ENCODE measurements around the gene MMP24OS.

The MMP24OS gene

DNA sequence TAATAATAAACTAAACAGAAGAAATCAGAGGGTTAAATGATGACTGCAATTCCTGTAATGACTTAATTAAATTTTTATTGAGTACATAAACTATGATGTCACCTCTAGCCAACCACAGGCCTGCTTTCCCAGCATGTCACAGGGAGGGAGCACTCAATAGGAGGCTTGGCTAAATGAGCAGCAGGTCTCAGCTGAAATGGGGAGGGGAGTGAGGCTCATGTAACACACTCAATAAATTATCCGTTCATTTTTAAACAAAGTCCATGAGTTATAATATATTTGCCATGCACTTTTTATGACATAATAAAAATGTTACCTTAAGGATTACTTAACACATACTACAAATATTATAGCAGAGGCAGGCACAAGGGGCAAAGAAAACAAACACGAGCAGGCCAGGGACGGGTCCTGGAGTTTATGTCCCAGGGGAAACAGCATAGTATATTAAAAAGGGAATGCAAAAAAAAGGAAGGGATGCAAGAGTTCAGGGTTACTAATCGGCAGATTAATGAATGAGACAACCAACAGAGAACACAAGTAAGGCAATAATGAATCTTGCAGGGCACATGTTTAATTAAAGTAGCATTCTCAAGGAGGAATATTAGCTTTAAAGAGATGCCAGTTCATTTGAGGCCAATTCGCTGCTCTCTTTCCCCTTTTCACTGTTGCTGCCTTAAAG, 41.4 kb upstream of the MMP24OS start:
- H3K9ac ChIP-seq (ENCODE audit: low read depth, low read length, poor library complexity): no peak overlapping the region
- no peak overlapping the region for H3K14ac ChIP-seq (ENCODE audit: low read length)
- no peak overlapping the region for H2AFZ ChIP-seq (ENCODE audit: low read length)
- no CpG with 5 or more reads among the region's 5 CpGs for WGBS, 2 donors (ENCODE audit: extremely low coverage in 2 of 2, insufficient read length in 2 of 2, insufficient replicate concordance in 1 of 2)
- peaks cover 2 to 12% of the 10 kb centered on the region in 2 donors for H3K4me1 ChIP-seq (ENCODE audit: control insufficient read depth in 2 of 2, insufficient read depth in 1 of 2, low read depth in 1 of 2, low read length in 2 of 2)
- no peak for DNase-seq (ENCODE audit: low spot score)
- no peak overlapping the region for H3K4me2 ChIP-seq (ENCODE audit: insufficient read depth, low read length, poor library complexity, severe bottlenecking)
- no peak overlapping the region for H2BK12ac ChIP-seq (ENCODE audit: low read length)
- no peak overlapping the region for H3K23ac ChIP-seq (ENCODE audit: low read depth, low read length, poor library complexity)
- no peak overlapping the region for H3K27ac ChIP-seq (replicated peaks; ENCODE audit: low read length)
- no peak overlapping the region for H3K4me3 ChIP-seq (ENCODE audit: low read length in 2 of 2)
- H3K36me3 ChIP-seq (replicated peaks in 1 of 2; ENCODE audit: control insufficient read depth in 2 of 2, insufficient read depth in 2 of 2, low read length in 2 of 2): no peaks in the 10 kb centered on the region
- H3K4ac ChIP-seq (ENCODE audit: low read length): no peak overlapping the region
- no peaks in the 10 kb centered on the region for H3K79me1 ChIP-seq (ENCODE audit: low read depth, low read length)
- no peak overlapping the region for H3K18ac ChIP-seq (ENCODE audit: low read length)
- no peak overlapping the region for H2BK15ac ChIP-seq (ENCODE audit: low read length)
- no peak overlapping the region for H2AK5ac ChIP-seq (ENCODE audit: low read depth, low read length)
- H3K9me3 ChIP-seq (replicated peaks in 1 of 2; ENCODE audit: control insufficient read depth in 2 of 2, insufficient read depth in 1 of 2, low read depth in 1 of 2, low read length in 2 of 2): no peaks in the 10 kb centered on the region
- no peak overlapping the region for H4K8ac ChIP-seq (ENCODE audit: low read depth, low read length)
- H3K27me3 ChIP-seq (ENCODE audit: control insufficient read depth in 3 of 3, insufficient read depth in 3 of 3, low read depth in 1 of 3, low read length in 3 of 3): peaks cover 0 to under 1% (median 0%) of the 10 kb centered on the region in 3 experiments
- no peak overlapping the region for H2BK120ac ChIP-seq (ENCODE audit: low read depth, low read length)
- H4K91ac ChIP-seq (ENCODE audit: low read depth, low read length, poor library complexity): no peak overlapping the region
- H2BK5ac ChIP-seq (ENCODE audit: low read length): no peak overlapping the region

DNA sequence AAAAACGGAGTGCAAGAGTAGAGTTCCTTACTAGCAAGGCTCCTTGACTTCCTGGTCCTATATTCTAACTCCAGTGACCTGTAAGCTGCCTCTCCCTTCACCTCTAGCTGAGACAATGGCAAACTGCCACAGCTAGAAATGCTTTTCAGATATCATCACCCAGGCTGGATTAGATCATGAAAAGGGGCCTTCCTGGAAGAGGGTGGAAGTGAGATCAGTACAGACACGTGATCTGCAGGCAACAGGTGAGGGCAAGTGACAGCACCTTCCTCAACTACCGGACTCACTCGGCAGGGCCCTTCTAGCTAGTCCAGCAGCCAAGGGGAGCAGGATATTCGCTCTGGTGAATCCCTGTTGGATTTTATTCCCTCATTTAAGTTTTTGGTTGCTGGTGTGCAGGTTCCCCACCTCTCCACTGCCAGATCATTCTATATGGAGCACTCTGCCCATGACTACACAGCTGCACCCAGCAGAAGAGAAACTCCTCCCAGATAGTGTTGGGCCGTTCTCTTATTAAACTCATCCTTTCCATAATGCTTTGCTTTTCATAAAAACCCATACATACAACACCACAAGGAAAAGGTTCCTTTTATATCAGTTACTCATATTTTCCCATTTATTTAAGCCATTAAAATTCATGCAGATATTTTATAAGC, 40.7 kb upstream of the MMP24OS start:
- Histone ChIP-seq H3K9ac (ENCODE audit: low read depth, low read length, poor library complexity) (no peak overlapping the region), H2BK15ac (ENCODE audit: low read length) (no peak overlapping the region), H2AK5ac (ENCODE audit: low read depth, low read length) (no peak overlapping the region), H2BK12ac (ENCODE audit: low read length) (no peak overlapping the region), H4K91ac (ENCODE audit: low read depth, low read length, poor library complexity) (no peak overlapping the region), H3K4me2 (ENCODE audit: insufficient read depth, low read length, poor library complexity, severe bottlenecking) (no peak overlapping the region), H2AFZ (ENCODE audit: low read length) (no peak overlapping the region), H3K9me3 (replicated peaks in 1 of 2; ENCODE audit: control insufficient read depth in 2 of 2, insufficient read depth in 1 of 2, low read depth in 1 of 2, low read length in 2 of 2) (no peaks in the 10 kb centered on the region), H3K4ac (ENCODE audit: low read length) (no peak overlapping the region), H3K4me3 (ENCODE audit: low read length in 2 of 2) (no peak overlapping the region), H2BK120ac (ENCODE audit: low read depth, low read length) (no peak overlapping the region), H3K14ac (ENCODE audit: low read length) (no peak overlapping the region), H2BK5ac (ENCODE audit: low read length) (no peak overlapping the region), H3K36me3 (replicated peaks in 1 of 2; ENCODE audit: control insufficient read depth in 2 of 2, insufficient read depth in 2 of 2, low read length in 2 of 2) (no peaks in the 10 kb centered on the region), H4K8ac (ENCODE audit: low read depth, low read length) (no peak overlapping the region), H3K23ac (ENCODE audit: low read depth, low read length, poor library complexity) (no peak overlapping the region), H3K18ac (ENCODE audit: low read length) (no peak overlapping the region), H3K79me1 (ENCODE audit: low read depth, low read length) (no peaks in the 10 kb centered on the region), H3K27me3 (ENCODE audit: control insufficient read depth in 3 of 3, insufficient read depth in 3 of 3, low read depth in 1 of 3, low read length in 3 of 3) (peaks cover 0 to 1% (median 0%) of the 10 kb centered on the region in 3 experiments), H3K4me1 (ENCODE audit: control insufficient read depth in 2 of 2, insufficient read depth in 1 of 2, low read depth in 1 of 2, low read length in 2 of 2) (peaks cover 2 to 12% of the 10 kb centered on the region in 2 donors), H3K27ac (replicated peaks; ENCODE audit: low read length) (no peak overlapping the region)
- no peak for DNase-seq (ENCODE audit: low spot score)
- WGBS, 2 donors (ENCODE audit: extremely low coverage in 2 of 2, insufficient read length in 2 of 2, insufficient replicate concordance in 1 of 2): no CpG with 5 or more reads among the region's 6 CpGs

DNA sequence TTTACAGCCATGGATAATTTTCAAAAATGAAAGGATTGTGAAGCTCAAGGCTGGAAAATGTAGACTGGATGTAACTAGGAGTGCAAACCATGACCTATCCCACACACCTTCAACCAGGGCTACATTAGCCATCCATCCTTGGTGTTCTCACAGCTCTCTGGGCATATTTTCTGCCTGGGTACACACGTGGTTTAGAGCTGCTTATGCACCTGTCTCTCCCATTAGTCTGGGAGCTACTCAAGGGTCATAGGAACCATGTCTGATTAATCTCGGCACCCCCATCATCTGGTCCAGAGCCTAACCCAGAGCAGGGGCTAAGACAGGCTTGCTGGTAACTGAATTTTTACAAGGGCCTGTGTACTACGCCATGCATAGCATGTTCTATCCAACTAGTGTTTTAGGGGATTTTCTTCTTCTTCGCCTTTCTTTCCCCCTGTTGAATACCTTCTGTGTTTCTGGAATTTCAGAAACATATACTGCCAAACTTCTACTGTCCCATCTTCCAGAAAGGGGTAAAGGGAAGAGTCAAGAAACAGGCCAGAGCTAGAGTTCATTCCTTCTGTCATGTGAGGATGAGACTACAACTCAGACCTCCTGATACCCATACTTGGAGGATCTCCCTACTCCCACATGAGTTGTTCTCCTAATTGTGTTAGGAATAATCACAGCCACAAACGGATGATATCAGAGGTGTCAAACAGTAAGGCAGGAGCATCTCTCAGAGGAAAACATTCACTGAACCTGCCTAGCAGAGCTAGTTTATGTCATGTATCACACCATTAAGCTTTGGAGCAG, 39.7 kb upstream of the MMP24OS start:
- Histone ChIP-seq H2AK5ac (ENCODE audit: low read depth, low read length) (no peak overlapping the region), H3K27me3 (ENCODE audit: control insufficient read depth in 3 of 3, insufficient read depth in 3 of 3, low read depth in 1 of 3, low read length in 3 of 3) (peaks cover 0 to 1% (median 0%) of the 10 kb centered on the region in 3 experiments), H3K4me3 (ENCODE audit: low read length in 2 of 2) (no peak overlapping the region), H3K36me3 (replicated peaks in 1 of 2; ENCODE audit: control insufficient read depth in 2 of 2, insufficient read depth in 2 of 2, low read length in 2 of 2) (no peaks in the 10 kb centered on the region), H2AFZ (ENCODE audit: low read length) (no peak overlapping the region), H3K9me3 (replicated peaks in 1 of 2; ENCODE audit: control insufficient read depth in 2 of 2, insufficient read depth in 1 of 2, low read depth in 1 of 2, low read length in 2 of 2) (no peaks in the 10 kb centered on the region), H4K91ac (ENCODE audit: low read depth, low read length, poor library complexity) (no peak overlapping the region), H2BK120ac (ENCODE audit: low read depth, low read length) (no peak overlapping the region), H4K8ac (ENCODE audit: low read depth, low read length) (no peak overlapping the region), H2BK15ac (ENCODE audit: low read length) (no peak overlapping the region), H2BK12ac (ENCODE audit: low read length) (no peak overlapping the region), H3K27ac (replicated peaks; ENCODE audit: low read length) (no peak overlapping the region), H3K9ac (ENCODE audit: low read depth, low read length, poor library complexity) (no peak overlapping the region), H3K4me1 (ENCODE audit: control insufficient read depth in 2 of 2, insufficient read depth in 1 of 2, low read depth in 1 of 2, low read length in 2 of 2) (peaks cover 2 to 12% of the 10 kb centered on the region in 2 donors), H3K79me1 (ENCODE audit: low read depth, low read length) (no peaks in the 10 kb centered on the region), H3K4me2 (ENCODE audit: insufficient read depth, low read length, poor library complexity, severe bottlenecking) (no peak overlapping the region), H3K4ac (ENCODE audit: low read length) (no peak overlapping the region), H2BK5ac (ENCODE audit: low read length) (no peak overlapping the region), H3K18ac (ENCODE audit: low read length) (no peak overlapping the region), H3K23ac (ENCODE audit: low read depth, low read length, poor library complexity) (no peak overlapping the region), H3K14ac (ENCODE audit: low read length) (no peak overlapping the region)
- WGBS, 2 donors (ENCODE audit: extremely low coverage in 2 of 2, insufficient read length in 2 of 2, insufficient replicate concordance in 1 of 2): no CpG with 5 or more reads among the region's 5 CpGs
- no peak for DNase-seq (ENCODE audit: low spot score)

DNA sequence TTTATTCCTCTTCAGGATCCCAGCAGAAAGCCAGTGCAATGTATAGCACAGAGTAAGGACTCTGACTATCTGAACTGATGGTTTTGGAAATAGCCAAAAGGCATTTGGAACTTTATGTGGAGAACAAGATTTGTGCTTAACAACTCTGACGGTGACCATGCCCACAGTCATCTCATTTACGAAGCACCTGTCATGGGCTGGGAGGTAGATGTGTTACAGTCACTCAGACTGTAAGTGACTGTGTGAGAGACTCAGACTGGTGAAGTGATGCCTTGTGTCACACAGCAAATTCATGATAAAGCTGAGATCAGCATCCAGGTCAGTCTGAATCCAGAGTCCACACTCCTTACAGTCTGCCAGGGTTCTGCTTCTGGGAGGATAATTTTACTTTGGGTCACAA, 38.2 kb upstream of the MMP24OS start:
- peaks cover 0 to 1% (median 0%) of the 10 kb centered on the region in 3 experiments for H3K27me3 ChIP-seq (ENCODE audit: control insufficient read depth in 3 of 3, insufficient read depth in 3 of 3, low read depth in 1 of 3, low read length in 3 of 3)
- H3K18ac ChIP-seq (ENCODE audit: low read length): no peak overlapping the region
- no peak overlapping the region for H4K8ac ChIP-seq (ENCODE audit: low read depth, low read length)
- H3K27ac ChIP-seq (replicated peaks; ENCODE audit: low read length): no peak overlapping the region
- no peak overlapping the region for H2BK5ac ChIP-seq (ENCODE audit: low read length)
- H3K14ac ChIP-seq (ENCODE audit: low read length): no peak overlapping the region
- H4K91ac ChIP-seq (ENCODE audit: low read depth, low read length, poor library complexity): no peak overlapping the region
- no peak overlapping the region for H2BK12ac ChIP-seq (ENCODE audit: low read length)
- no CpG with 5 or more reads among the region's 2 CpGs for WGBS, 2 donors (ENCODE audit: extremely low coverage in 2 of 2, insufficient read length in 2 of 2, insufficient replicate concordance in 1 of 2)
- H2AFZ ChIP-seq (ENCODE audit: low read length): no peak overlapping the region
- no peak overlapping the region for H2AK5ac ChIP-seq (ENCODE audit: low read depth, low read length)
- H3K4me2 ChIP-seq (ENCODE audit: insufficient read depth, low read length, poor library complexity, severe bottlenecking): no peak overlapping the region
- H3K79me1 ChIP-seq (ENCODE audit: low read depth, low read length): no peaks in the 10 kb centered on the region
- H3K4me3 ChIP-seq (ENCODE audit: low read length in 2 of 2): no peak overlapping the region
- no peak overlapping the region for H3K23ac ChIP-seq (ENCODE audit: low read depth, low read length, poor library complexity)
- no peak overlapping the region for H3K9ac ChIP-seq (ENCODE audit: low read depth, low read length, poor library complexity)
- peaks cover 0 to 2% of the 10 kb centered on the region in 2 donors for H3K36me3 ChIP-seq (replicated peaks in 1 of 2; ENCODE audit: control insufficient read depth in 2 of 2, insufficient read depth in 2 of 2, low read length in 2 of 2)
- H3K4ac ChIP-seq (ENCODE audit: low read length): no peak overlapping the region
- H2BK120ac ChIP-seq (ENCODE audit: low read depth, low read length): no peak overlapping the region
- no peak overlapping the region for H2BK15ac ChIP-seq (ENCODE audit: low read length)
- peaks cover 3 to 14% of the 10 kb centered on the region in 2 donors for H3K4me1 ChIP-seq (ENCODE audit: control insufficient read depth in 2 of 2, insufficient read depth in 1 of 2, low read depth in 1 of 2, low read length in 2 of 2)
- no peaks in the 10 kb centered on the region for H3K9me3 ChIP-seq (replicated peaks in 1 of 2; ENCODE audit: control insufficient read depth in 2 of 2, insufficient read depth in 1 of 2, low read depth in 1 of 2, low read length in 2 of 2)
- no peak for DNase-seq (ENCODE audit: low spot score)

Data from neuronal stem cell (in vitro differentiated cells).